ENCODE results near the gene EXOC3. TPM values are rescaled to one million over a fixed set of nuclear protein-coding genes. Genes with fewer than 3 reads are reported as not detected.
A peak's percentile ranks its signal among the peaks of the same experiment; 100 is the strongest.

The EXOC3 gene
- total RNA-seq, 1 donor from 2014 or later = 23.8 TPM

DNA sequence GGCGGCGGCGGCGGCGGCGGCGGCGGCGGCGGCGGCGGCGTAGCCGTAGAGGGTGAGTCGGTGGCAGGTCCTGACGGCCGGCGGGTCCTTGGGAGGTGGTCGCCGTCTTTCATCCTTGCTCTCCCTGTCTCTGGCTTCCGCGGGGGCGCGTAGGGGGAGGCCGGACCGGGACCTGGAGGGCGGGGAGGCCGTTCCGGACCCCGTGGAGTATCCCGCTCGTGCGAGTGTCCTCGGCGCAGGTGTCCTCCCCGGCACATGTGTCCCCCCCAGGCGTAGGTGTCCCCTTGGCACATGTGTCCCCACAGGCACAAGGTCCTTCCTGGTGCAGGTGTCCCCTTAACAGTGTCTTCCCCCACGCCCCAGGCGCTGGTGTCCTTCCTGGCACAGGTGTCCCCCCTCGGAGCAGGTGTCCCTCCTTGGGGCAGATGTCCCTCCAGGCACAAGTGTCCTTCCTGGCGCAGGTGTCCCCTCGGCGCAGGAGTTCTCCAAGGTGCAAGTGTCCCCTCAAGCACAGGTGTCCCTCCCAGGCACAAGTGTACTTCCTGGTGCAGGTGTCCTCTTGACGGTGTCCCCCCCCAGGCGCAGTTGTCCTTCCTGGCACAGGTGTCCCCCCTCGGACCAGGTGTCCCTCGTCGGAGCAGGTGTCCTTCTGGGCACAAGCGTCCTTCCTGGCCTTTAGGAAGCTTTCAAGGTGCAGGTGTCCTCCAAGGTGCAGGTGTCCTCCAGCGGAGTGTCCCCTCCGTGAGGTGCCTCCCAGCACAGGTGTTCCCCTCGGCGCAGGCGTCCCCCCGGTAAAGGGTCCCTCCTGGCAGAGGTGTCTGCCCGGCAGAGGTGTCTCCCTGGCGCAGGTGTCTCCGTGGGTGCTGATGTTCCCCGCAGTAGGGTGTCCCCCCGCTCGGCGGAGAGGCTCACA, 519 bp downstream of the EXOC3 start:
- no peak for DNase-seq (ENCODE audit: low read depth)
- TF ChIP-seq, protein P1, sequence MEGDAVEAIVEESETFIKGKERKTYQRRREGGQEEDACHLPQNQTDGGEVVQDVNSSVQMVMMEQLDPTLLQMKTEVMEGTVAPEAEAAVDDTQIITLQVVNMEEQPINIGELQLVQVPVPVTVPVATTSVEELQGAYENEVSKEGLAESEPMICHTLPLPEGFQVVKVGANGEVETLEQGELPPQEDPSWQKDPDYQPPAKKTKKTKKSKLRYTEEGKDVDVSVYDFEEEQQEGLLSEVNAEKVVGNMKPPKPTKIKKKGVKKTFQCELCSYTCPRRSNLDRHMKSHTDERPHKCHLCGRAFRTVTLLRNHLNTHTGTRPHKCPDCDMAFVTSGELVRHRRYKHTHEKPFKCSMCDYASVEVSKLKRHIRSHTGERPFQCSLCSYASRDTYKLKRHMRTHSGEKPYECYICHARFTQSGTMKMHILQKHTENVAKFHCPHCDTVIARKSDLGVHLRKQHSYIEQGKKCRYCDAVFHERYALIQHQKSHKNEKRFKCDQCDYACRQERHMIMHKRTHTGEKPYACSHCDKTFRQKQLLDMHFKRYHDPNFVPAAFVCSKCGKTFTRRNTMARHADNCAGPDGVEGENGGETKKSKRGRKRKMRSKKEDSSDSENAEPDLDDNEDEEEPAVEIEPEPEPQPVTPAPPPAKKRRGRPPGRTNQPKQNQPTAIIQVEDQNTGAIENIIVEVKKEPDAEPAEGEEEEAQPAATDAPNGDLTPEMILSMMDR (conservative IDR thresholded peaks at IDR 0.05; ENCODE audit: low read depth, low read length) = no peak
- peak overlapping the region; percentile 100 for H3K4me3 ChIP-seq (ENCODE audit: low read depth, low read length)

DNA sequence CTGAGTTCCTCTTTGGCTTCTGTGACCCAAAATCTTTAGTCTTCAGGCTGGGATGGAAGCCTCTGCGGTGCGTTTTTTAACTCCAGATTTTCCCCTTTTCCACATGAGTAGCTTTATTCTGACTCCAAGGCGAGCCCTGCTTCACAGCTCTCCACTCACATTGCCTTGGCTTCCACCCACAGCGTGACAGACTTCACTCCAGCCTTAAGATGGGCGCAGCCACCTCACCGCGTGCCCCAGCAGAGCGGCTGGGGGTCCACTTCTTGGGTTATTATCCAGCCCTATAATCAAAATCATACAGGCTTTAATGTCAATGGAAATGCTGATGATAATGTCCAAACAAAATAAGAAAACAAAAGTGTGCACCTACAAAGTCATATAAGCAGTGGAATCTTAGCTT, 1.2 kb downstream of the EXOC3 start:
- H3K4me3 ChIP-seq (ENCODE audit: low read depth, low read length) = peak overlapping the region; percentile 100
- TF ChIP-seq, protein P1 (conservative IDR thresholded peaks at IDR 0.05; ENCODE audit: low read depth, low read length) = no peak
- no peak for DNase-seq (ENCODE audit: low read depth)

DNA sequence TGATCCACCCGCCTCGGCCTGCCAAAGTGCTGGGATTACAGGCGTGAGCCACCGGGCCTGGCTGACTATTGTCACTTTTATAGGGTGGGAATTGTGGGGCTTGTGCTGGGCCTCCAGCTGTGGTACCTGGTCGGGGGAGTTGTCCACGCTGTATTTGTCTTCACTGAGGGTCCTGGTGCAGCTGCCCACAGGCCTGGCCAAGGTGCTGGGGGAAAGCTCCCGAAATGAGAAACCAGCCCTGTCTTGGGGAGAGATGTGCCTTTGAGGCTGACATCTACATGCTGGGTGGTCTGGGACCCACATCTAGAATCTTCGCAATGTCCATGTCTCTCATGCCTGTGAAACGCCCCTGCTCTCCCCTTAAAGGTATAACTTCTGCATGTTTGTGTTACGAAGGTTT, 2.6 kb downstream of the EXOC3 start:
- H3K4me3 ChIP-seq (ENCODE audit: low read depth, low read length) = no peak overlapping the region
- no peak for DNase-seq (ENCODE audit: low read depth)
- TF ChIP-seq, protein P1 (conservative IDR thresholded peaks at IDR 0.05; ENCODE audit: low read depth, low read length) = no peak

DNA sequence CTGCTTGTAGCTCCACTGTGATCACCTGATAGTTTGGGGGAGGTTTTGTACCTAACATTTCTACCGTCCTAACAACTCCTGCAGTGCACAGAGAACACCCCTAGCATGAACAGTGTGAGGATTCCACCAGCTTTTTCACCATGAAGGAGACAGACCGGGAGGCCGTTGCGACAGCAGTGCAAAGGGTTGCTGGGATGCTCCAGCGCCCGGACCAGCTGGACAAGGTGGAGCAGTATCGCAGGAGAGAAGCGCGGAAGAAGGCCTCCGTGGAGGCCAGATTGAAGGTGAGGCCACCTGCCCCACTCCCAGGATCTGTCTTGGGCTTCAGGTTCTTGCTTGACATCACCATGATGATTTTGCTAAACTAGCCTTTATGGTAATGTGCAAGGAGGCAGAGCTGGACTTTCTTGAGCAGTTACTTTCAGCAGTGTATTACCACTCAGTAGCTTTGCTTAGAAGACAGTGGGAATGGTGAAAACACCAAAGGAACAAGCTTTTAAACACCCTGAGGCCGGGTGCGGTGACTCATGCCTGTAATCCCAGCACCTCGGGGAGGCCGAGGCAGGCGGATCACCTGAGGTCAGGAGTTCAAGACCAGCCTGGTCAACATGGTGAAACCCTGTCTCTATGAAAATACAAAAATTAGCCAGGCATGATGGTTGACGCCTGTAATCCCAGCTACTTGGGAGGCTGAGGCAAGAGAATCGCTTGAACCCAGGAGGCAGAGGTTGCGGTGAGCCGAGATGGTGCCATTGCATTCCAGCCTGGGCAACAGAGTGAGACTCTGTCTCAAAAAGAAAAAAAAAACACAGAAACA, 3.3 kb downstream of the EXOC3 start:
- no peak for DNase-seq (ENCODE audit: low read depth)
- TF ChIP-seq, protein P1 (conservative IDR thresholded peaks at IDR 0.05; ENCODE audit: low read depth, low read length) = no peak

DNA sequence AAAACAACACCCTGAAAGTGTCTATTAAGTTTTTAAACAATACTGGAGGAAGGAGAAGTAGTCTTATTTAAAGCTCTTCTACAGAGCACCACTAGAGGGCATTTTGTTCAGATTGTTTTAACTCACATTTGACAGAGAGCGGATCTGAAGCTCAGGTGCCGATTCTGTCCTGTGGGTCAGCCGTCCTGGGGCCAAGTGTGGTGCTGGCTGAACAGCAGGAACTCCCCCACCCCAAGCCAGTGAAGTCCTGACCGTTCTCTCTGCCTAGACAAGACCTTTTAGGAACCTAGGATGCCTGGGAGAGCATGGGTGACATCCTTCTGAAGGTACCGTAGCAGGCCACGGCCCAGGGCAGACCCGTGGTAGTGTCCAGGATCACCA, 3.9 kb downstream of the EXOC3 start:
- TF ChIP-seq, protein P1 (conservative IDR thresholded peaks at IDR 0.05; ENCODE audit: low read depth, low read length) = peak; percentile 63
- peak; percentile 9 for DNase-seq (ENCODE audit: low read depth)
- no peak overlapping the region for H3K4me3 ChIP-seq (ENCODE audit: low read depth, low read length)

More for the DNA sequence above, 3.3 kb downstream of the EXOC3 start:
- no peak overlapping the region for H3K4me3 ChIP-seq (ENCODE audit: low read depth, low read length)

DNA sequence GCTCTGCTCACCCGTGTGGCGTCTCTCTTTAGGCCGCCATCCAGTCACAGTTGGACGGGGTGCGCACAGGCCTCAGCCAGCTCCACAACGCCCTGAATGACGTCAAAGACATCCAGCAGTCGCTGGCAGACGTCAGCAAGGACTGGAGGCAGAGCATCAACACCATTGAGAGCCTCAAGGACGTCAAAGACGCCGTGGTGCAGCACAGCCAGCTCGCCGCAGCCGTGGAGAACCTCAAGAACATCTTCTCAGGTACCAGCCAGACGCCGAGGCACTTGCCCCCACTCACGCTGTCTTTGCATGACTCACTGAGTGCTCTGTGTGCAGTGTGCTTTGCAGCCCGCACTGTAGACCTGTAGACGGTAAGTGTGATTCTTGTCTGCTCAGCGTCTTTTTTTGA, 4.5 kb downstream of the EXOC3 start:
- no peak for DNase-seq (ENCODE audit: low read depth)
- H3K4me3 ChIP-seq (ENCODE audit: low read depth, low read length) = no peak overlapping the region
- TF ChIP-seq, protein P1 (conservative IDR thresholded peaks at IDR 0.05; ENCODE audit: low read depth, low read length) = no peak

All from epithelial cell of proximal tubule (primary cell).